OCI-LY3 (cell line): ENCODE results near the gene NLE1.
A peak's percentile ranks its signal among the peaks of the same experiment; 100 is the strongest.

Source experiments
- EZH2phosphoT487 ChIP-seq: fragments of 200-600 bp; shearing (Covaris generic); IDR thresholded peaks from 2 replicates; pipeline ENCODE4 v1.6.1; 2018; ENCODE audit warnings: antibody characterized with exemption, mixed run types, low read depth
- TF ChIP-seq, protein P1 (sequence below): fragments of 200-600, 300-600 bp; sonication (generic); IDR thresholded peaks from 2 replicates; pipeline ENCODE4 v1.5.1; 2014; ENCODE audit warnings: antibody characterized with exemption, low read length, low read depth

DNA sequence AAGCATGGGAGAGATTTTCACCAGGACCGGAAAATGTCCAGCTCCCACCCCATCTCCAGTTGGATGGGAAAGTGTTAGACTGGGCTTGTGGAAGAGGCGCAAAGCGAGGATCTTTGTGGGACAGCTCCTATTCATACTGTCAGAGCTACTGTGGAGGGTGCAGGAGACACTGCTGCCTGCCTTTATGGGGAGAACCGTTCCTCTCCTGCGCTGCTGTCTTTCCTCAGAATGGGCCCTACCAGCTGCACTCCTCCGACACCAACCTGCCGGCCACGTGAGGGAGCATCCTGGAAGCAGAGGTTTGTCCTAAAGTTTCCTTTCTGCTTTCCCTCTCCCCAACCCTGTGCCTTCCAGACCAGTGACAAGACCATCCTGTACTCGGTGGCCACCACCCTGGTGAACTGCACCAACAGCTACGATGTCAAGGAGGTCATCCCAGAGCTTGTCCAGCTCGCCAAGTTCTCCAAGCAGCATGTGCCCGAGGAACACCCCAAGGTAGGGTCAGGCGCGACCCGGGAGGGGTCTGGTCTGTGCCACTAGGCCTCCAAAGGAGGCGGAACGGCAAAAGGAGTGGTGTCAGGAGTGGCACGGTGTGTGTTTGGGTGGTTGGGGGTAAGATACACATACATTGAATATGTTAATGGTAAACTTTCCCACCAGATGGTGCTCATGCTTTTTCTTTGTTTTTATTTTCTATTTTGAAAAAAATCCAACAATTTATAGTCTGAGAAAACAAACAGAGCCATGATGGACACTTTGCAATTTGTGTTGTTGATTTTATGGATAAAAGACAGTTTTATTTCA lies 29.1 kb upstream of the NLE1 start:
- TF ChIP-seq, protein P1, sequence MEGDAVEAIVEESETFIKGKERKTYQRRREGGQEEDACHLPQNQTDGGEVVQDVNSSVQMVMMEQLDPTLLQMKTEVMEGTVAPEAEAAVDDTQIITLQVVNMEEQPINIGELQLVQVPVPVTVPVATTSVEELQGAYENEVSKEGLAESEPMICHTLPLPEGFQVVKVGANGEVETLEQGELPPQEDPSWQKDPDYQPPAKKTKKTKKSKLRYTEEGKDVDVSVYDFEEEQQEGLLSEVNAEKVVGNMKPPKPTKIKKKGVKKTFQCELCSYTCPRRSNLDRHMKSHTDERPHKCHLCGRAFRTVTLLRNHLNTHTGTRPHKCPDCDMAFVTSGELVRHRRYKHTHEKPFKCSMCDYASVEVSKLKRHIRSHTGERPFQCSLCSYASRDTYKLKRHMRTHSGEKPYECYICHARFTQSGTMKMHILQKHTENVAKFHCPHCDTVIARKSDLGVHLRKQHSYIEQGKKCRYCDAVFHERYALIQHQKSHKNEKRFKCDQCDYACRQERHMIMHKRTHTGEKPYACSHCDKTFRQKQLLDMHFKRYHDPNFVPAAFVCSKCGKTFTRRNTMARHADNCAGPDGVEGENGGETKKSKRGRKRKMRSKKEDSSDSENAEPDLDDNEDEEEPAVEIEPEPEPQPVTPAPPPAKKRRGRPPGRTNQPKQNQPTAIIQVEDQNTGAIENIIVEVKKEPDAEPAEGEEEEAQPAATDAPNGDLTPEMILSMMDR = peak; percentile 42
- no peak for TF ChIP-seq EZH2phosphoT487
